ENCODE measurements around the gene BRIP1.

Gene BRIP1

DNA sequence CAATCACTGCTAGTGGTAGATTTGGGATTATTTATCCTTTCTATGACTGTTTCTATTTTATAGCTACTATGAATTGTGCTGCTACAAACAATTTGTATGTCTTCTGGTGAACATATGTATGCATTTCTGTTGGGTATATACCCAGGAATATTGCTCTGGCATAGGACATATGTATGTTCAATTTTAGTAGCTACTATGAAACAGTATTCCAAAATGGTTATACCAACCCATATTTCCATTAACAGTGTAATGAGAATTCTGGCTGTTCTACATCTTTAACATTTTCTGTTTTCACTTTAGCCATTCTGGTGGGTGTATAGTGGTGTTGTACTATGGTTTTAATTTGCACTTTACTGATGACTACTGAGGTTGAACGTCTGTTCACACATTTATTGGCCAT is 214.7 kb downstream of the BRIP1 start:
- no peak for DNase-seq

DNA sequence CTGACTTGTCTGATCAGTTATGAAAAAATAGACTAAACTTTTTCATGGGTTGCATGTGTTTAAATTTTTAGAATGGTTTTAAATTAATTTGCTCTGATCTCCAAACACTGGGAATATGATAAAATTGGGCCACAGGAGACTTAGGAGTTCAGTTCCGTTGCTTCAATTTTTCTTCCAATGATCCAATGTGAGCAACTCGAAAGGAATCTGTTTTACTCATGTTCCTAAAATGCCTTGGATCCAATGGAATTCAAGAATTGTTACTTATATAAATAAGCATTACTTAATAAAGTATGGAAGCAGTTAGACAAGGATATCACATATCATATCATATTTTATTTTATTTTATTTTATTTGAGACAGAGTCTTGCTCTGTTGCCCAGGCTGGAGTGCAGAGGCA is 216.3 kb downstream of the BRIP1 start:
- DNase-seq: no peak

DNA sequence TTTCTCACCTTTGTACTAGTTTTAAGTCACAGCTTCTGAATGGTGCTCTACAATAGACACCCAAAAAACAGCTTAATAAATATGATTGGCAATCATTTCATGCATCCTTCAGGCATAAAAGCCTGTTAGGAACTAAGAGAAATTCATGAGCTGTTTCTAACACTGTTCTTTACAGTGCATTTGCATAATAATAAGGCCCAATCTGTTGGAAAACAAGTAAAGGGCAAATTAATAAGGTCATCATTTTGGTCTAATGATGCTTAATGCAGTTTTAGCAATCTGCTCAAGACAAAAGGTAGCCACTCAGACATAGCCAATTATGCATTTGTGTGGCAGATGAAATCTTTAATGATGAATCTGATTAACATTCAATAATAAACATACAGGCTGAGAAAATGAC is 216.8 kb downstream of the BRIP1 start:
- DNase-seq: no peak

DNA sequence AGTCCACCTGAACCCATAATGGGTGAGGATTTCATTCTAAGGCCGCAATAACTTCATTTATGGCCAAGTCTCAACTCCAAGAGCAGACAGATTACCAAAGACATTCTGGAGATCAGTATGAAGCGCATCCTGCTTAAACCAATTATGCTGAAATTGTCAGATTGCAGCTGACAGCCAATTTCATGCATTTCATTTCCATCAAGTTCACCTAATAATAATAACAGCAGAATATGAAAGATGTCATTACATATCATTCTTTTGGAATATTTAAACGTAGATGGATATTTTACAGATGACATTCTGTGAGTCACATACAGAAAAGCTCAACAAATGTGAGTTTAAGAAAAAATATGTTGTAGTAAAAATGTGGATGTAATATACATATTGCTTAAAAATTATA is 217.4 kb downstream of the BRIP1 start:
- no peak for DNase-seq

DNA sequence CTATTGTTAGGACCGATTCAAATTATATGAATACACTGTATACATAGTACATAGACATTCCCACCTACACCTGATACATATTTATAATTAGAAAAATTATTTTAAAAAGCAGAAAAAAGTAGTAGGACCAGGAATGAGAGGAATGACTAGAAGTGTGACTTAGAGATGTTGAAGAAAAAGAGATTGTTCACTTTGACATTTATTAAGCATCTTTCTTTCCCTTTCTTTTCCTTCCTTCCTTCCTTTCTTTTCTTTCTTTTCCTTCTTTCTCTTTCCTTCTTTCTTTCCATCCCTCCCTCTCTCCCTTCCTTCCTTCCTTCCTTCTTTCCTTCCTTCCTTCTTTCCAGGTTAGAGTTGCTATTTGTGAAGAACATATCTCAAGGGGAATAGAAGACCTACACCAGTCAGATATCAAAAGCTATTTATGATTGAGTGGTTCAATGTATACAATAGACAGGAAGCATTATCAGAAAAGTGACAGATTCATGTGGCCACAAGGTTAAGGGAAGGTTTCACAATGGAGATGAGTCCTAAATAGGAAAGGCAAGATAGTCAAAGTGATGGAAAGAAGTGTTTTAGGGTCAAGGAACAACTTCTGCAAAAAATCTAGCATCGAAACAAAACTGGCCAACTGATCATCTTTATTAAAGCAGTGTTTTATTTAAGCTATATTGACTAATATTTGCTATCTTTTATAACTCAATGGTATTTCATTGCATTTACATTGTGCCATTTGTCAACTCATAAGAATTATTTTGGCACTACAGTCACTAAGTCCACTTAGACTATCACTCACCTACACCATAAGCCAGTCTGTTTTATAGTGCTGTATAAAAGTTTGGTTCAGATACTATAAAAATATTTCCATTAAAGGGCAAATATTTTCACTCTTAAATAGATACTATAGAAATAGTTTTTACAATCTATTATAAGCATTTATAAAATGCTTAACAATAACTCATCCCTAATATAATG is 218.2 kb downstream of the BRIP1 start:
- DNase-seq: no peak

DNA sequence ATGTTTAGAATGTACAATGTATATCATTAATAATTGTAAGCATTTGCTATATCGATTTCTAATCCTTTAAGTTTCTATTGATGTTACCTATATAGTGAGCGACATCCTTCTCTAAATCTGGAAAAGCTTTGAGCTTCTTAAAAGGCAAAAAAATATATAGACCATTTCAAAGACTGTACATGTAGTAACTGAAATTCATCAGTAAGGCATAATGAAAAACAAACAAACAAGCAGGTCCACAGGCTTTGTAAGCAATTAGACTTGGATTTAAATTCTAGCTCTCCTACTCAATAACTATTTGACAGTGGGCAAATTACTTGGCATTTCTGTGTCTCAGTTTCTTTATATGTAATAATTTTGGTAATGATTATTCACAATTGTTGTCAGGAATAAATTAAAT is 220.6 kb downstream of the BRIP1 start:
- DNase-seq: no peak

DNA sequence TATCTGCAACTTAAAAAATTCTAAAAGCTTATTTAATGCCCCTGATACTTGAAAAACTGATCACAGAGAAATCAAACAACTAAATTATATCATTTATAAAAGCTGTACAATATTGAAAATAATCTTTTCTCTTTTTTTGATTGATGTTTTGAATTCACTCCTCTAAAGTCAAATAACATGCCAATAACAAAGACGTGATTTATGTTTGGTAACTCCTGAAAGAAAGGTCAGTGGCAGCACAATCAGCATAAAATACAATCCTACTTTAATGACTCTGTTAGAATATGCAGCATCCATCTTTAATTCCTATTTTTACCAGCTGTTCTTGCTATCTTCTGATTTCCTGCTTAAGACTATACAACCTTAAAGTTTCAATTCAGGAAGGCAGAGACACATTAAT is 221.6 kb downstream of the BRIP1 start:
- no peak for DNase-seq

DNA sequence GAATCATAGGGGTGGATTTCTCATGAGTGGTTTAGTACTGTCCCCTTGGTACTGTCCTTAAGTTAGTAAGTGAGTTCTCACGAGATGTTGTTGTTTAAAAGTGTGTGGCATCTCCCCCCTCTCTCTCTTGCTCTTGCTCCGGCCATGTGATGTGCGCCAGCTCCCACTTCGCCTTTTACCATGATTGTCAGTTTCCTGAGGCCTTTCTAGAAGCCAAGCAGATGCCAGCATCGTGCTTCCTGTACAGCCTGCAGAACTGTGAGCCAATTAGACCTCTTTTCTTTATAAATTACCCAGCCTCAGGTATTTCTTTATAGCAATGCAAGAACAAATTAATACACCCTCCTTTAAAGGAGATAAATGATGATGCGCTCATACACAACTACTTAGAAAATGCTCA is 222.2 kb downstream of the BRIP1 start:
- no peak for DNase-seq

DNA sequence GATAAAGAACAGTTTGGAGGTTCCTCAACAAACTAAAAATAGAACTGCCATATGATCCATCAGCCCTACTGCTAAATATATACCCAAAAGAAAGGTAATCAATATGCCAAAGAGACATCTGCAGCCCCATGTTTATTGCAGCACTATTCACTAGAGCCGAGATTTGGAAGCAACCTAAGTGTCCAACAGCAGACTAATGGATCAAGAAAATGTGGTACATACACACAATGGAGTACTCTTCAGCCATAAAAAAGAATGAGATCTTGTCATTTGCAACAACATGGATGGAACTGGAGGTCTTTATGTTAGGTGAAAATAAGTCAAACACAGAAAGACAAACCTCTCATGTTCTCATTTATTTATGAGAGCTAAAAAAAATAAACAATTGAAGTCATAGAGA is 223.5 kb downstream of the BRIP1 start:
- DNase-seq: no peak

DNA sequence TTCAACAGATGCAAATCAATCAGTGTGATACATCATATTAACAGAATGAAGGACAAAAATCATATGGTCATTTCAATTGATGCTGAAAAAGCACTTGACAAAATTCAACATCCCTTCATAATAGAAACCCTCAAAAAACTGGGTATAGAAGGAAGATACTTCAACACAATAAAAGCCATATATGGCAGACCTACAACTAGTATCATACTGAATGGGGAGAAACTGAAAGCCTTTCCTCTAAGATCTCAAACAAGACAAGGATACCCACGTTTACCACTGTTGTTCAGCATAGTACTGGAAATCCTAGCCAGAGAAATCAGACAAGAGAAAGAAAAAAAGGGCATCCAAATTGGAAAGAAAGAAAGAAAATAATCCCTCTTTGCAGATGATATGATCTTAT is 225.2 kb downstream of the BRIP1 start:
- DNase-seq: no peak

DNA sequence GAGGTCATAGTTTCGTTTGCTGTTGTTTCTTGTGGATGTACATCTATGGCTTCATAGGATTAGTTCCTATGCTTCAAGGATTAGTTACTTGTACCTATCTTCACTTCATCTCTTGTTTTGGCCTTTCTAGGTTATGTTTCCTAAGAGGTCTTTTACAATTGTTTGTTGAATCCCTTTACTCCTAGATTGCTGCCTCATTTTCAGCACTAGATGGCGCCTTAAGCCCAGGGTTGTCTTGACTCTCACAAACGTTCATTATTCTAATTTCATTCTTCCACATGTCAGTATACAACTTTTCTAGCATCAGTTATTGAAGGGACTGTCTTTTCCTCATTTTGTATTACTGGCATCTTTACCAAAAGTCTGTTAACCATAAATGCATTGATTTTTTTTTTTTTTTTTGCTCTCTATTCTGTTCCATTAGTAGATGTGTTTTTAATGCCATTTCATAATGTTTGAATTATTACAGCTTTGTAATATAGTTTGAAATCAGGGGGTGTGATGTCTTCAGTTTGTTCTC is 227.4 kb downstream of the BRIP1 start:
- DNase-seq: no peak

DNA sequence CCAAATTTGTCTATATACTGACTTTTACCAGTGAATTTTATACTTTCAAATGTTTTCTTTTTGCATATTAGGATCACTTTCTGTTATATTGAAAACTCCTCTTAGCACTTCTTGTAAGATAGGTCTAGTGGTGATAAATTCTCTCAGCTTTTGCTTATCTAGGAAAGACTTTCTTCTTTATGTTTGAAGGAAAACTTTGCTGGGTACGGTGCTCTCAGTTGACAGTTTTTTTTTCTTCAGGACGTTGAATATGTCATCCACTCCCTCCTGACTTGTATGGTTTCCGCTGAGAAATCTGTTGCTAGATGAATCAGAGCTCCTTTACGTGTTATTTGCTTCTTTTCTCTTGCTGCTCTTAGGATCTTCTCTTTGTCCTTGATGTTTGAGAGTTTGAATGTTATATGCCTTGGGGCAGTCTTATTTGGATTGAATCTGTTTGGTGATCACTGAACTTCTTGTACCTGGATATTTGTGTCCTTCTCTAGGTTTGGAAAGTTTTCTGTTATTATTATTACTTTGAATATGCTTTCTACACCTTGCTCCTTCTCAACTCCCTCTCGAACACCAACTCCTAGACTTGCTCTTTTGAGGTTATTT is 228.3 kb downstream of the BRIP1 start:
- DNase-seq: no peak

DNA sequence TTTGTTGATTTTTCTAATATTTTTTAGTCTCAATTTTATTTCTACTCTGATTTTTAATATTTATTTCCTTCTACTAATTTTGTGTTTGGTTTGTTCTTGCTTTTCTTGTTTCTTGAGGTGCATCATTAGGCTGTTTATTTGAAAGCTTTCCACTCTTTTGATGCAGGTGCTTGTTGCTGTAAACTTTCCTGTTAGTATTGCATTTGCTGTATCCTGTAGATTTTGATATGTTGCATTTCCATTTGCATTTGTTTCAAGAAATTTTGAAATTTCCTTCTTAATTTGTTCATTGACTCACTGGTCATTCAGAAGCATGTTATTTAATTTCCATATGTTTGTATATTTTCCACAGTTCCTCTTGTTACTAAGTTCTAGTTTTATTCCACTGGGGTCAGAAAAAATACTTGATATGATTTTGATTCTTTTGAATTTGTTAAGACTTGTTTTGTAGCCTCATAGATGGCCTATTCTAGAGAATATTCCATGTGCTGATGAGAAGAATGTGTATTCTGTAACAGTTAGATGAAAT is 229.3 kb downstream of the BRIP1 start:
- no peak for DNase-seq

DNA sequence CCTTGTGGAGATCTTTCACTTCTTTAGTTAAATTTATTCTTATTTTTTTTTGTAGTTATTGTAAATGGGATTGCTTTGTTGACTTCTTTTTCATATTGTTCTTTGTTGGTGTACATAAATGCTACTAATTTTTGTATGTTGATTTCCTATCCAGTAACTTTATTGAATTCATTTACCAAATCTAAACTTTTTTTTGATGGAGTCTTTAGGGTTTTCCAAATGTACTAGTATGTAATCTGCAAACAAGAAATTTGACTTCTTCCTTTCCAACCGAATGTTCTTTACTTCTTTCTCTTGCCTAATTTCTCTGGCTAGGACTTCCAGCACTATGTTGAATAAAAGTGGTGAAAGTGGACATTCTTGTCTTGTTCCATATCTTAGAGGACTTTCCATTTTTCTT is 230.5 kb downstream of the BRIP1 start:
- DNase-seq: no peak

DNA sequence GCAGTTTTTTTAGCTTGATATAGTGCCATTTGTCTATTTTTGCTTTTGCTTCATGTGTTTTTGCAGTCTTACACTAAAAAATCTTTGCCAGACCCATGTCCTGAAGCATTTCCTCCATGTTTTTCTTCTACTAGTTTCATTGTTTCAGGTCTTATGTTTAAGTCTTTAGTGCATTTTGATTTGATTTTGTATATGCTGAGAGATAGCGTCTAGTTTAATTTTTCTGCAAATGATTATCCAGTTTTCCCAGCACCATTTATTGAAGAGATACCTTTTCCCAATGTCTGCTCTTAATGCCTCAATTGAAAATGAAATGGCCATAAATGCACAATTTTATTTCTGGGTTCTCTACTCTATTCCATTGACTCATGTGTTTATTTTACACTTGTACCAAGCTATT is 231.5 kb downstream of the BRIP1 start:
- DNase-seq: no peak
